ENCODE data around the gene RFPL4A.
"Not testable (repeated sequence)": the region's sequence is repeated elsewhere in the genome, so short reads cannot be mapped to it uniquely, and the experiment has no call there.

RFPL4A gene

DNA sequence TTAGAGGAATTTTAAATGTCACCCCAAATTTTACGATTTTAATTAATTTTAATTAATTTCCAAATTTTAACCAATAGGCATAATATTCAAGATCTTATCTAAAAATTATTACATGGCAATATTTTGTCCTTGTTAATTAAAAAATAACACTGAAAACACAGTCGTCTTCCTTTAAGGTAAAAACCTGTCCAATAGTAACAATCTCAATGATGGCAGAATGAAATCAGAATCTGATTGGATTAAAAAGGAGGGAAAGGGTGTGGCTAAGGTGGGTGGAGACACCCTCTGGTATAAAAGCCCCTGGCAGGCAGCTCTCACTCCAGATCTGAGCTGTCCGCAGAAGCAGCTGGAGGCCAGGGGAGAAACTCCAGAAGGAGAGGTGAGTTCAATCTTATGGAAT, at the start of gene RFPL4A:
TSS of gene RFPL4A (plus strand) at position 301 of the 400 bp plus-strand sequence. CDS start 2,704 bp downstream, outside the sequence.
- TF ChIP-seq, protein P1, sequence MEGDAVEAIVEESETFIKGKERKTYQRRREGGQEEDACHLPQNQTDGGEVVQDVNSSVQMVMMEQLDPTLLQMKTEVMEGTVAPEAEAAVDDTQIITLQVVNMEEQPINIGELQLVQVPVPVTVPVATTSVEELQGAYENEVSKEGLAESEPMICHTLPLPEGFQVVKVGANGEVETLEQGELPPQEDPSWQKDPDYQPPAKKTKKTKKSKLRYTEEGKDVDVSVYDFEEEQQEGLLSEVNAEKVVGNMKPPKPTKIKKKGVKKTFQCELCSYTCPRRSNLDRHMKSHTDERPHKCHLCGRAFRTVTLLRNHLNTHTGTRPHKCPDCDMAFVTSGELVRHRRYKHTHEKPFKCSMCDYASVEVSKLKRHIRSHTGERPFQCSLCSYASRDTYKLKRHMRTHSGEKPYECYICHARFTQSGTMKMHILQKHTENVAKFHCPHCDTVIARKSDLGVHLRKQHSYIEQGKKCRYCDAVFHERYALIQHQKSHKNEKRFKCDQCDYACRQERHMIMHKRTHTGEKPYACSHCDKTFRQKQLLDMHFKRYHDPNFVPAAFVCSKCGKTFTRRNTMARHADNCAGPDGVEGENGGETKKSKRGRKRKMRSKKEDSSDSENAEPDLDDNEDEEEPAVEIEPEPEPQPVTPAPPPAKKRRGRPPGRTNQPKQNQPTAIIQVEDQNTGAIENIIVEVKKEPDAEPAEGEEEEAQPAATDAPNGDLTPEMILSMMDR (IDR thresholded peaks at IDR 0.05) = not testable (repeated sequence)

DNA sequence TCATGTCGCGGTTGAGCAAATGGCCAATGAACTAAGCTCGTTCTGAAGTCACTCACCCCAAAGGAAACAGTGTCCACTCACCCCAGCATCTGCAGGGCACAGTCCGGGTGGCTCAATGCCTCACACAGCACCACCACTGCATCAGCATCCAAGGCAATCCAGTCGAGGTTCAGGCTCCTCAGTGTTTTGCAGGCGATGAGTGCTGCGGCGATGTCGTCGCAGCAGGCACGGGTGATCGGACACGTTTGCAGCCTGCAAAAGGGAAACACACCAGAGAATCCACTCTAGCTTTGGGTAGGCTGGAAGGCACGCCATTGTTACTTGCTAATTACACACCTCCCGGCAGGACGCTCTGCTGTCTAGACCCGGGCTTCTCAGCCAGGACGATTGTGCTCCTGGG, 47.2 kb upstream of the RFPL4A start:
- TF ChIP-seq, protein P1 (IDR thresholded peaks at IDR 0.05) = no peak

DNA sequence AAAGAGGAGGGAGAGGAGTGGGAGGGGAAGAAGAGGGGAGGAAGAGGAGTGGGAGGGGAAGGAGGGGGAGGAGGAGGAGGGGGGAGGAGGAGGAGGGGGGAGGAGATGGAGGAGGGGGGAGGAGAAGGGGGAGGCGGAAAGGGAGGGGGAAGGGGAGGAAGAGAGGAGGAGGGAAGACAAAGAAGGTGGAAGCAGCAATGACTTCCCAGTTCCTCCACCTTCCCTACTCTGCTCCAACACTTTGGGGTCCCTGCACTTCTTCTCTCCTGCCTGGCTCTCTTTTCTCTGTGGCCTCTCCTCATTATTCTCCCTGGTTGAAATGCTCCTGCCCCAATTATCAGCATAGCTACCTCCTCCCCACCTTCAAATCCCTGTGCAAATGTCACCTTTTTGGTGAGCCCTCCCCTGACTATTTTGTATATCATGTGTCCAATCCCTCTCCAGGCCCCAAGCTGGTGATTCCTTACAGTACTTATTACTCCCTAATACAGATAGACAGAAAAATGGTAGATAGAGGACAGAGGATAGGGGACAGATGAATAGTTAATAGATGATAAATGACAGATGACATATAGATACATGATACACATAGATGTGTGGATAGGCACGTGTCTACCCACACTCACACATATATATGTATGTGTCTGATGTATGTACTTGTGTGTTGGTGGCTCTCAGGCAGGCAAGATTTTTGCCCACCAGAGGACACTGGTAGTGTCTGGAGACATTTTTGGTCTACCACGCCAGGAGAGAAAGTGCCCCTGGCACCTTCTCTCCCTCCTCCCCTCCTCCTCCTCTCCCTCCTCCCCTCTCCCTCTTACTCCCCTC, 45.9 kb upstream of the RFPL4A start:
- TF ChIP-seq, protein P1 (IDR thresholded peaks at IDR 0.05) = no peak

DNA sequence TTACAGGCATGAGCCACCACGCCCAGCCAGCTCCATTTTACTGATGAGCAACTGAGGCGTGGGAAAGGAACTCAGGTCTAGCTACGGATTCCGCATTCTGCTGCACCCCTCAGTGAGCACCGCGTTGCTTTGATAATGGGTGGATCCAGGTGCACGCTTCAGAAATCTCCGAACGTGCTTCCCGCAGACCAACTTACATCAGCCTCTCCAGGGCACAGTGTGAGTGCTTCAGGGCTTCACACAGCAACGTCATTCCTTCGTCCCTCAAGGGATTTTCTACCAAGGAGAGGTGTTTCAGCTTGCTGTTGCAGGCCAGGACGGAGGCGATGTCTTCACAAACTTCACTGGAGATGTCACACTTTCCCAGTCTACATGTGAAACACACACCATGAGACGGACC, 42.4 kb upstream of the RFPL4A start:
- TF ChIP-seq, protein P1 (IDR thresholded peaks at IDR 0.05) = no peak

DNA sequence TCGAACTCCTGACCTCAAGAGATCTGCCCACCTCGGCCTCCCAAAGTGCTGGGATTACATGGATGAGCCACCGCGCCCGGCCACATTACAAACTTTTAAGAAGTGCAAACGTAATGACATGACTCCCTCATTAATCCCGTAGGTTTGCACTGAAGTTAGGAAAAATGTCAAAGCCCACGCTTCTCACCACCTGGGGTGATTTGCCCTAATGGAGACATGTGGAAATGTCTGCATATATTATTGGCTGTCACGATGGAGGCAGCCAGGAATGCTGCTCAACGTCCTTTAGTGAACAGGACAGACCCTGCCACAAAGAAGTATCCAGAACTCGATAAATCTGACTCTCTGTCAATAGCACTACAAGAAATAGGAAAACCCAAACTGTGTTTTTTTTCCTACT, 41.6 kb upstream of the RFPL4A start:
- TF ChIP-seq, protein P1 (IDR thresholded peaks at IDR 0.05) = no peak

DNA sequence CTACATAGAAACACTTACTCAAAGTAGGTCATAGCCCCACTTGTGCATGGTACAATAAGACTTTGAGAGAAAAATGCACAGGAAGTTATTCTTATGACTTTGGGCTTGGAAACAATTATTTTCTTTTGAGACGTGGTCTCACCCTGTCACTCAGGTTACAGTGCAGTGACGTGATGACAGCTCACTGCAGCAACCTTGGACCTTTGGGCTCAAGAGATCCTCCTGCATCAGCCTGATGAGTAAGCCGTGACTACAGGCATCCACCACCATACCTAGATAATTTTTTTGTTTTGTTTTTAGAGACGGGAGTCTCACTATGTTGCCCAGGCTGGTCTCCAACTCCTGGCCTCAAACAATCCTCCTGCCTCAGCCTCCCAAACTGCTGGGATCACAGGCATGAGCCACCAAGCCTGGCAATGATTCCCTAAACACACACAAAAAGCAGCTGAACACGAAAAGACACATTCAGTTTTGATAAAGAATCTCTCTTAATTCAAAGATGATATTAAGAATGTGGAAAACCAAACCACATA, 38.6 kb upstream of the RFPL4A start:
- TF ChIP-seq, protein P1 (IDR thresholded peaks at IDR 0.05) = no peak

DNA sequence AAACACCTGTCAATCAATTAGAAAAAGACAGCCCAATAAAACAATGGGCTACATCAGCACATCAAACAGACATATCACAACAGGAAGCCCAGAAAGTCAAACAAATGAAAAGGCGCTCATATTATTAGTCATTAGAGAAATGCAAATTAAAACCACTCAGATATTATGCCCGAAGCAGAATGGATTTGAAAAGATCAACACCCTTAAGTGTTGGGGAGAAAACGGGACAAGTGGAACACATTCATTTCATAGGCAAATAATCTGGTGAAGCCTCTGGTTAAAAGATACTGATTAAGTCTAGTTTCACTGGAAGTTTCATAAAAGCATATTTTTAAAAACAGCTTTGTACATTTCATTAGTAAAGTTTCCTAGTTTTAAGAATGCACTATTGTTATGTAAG, 38.1 kb upstream of the RFPL4A start:
- TF ChIP-seq, protein P1 (IDR thresholded peaks at IDR 0.05) = no peak

Data from LNCAP (cell line).